Transverse colon (tissue), 3 donors: ENCODE results near the gene SRSF11.

Source experiments
- CTCF ChIP-seq, 5 experiments: fragments of 200-600 bp in 3 of 5; fragments of 450-650 bp in 2 of 5; sonication (generic) in 3 of 5; IDR thresholded peaks; 1 replicate in 2 of 5; 2 replicates in 3 of 5; pipeline ENCODE4 v1.5.1; 2016 to 2017; ENCODE audit warnings: antibody characterized with exemption in 5 of 5, inconsistent platforms in 3 of 5, mild to moderate bottlenecking in 2 of 5, moderate library complexity in 1 of 5
- POLR2A ChIP-seq: fragments of 450-650 bp; IDR thresholded peaks from one replicate; pipeline ENCODE4 v1.6.1; 2016; ENCODE audit warnings: antibody characterized with exemption, mild to moderate bottlenecking, moderate library complexity

- no peak for TF ChIP-seq CTCF (IDR thresholded peaks at IDR 0.05)
- TF ChIP-seq POLR2A: no peak
Observed at GRCh38 chr1:70247122-70247521, 25.9 kb downstream of the SRSF11 start.
